HL-60 (cell line): ENCODE data around the gene SOBP.

Source experiments
- DNase-seq, 2 experiments: peaks; one replicate each; pipeline ENCODE4 v3.0.0-alpha.2; 2010 to 2020; ENCODE audit warnings: low read depth in 1 of 2, low spot score in 1 of 2
- H3K27ac ChIP-seq: fragments of 250-450 bp; sonication (Bioruptor Pico); replicated peaks from 2 replicates; pipeline ENCODE4 v1.5.1; 2020; ENCODE audit warnings: mild to moderate bottlenecking, moderate library complexity
- H3K27me3 ChIP-seq: fragments of 250-450 bp; sonication (Bioruptor Pico); 2 replicates; pipeline ENCODE4 v1.5.1; 2021; ENCODE audit warnings: mild to moderate bottlenecking, moderate library complexity; ENCODE audit not compliant: insufficient read depth, poor library complexity, severe bottlenecking
- H3K4me3 ChIP-seq: replicated peaks from 2 replicates; pipeline ENCODE4 v1.5.1; 2011; ENCODE audit warnings: mild to moderate bottlenecking, control low read depth, low read length; ENCODE audit not compliant: insufficient read depth
- GABPA ChIP-seq: IDR thresholded peaks from 2 replicates; pipeline ENCODE4 v1.6.1; 2012; ENCODE audit warnings: low read depth
- POLR2AphosphoS5 ChIP-seq: IDR thresholded peaks from 2 replicates; pipeline ENCODE4 v1.6.1; 2012; ENCODE audit warnings: low read depth
- SPI1 ChIP-seq: IDR thresholded peaks from 2 replicates; pipeline ENCODE4 v1.6.1; 2012; ENCODE audit warnings: low read depth, mild to moderate bottlenecking, borderline replicate concordance
- TF ChIP-seq, protein P1 (sequence below): IDR thresholded peaks from one replicate; pipeline ENCODE4 v1.5.1; 2011; ENCODE audit warnings: low read length, control low read depth, inconsistent platforms; ENCODE audit not compliant: insufficient read depth
- TF ChIP-seq, protein P2 (sequence below): IDR thresholded peaks from 2 replicates; pipeline ENCODE4 v1.6.1; 2012; ENCODE audit warnings: low read depth; ENCODE audit not compliant: insufficient replicate concordance

SOBP gene

DNA sequence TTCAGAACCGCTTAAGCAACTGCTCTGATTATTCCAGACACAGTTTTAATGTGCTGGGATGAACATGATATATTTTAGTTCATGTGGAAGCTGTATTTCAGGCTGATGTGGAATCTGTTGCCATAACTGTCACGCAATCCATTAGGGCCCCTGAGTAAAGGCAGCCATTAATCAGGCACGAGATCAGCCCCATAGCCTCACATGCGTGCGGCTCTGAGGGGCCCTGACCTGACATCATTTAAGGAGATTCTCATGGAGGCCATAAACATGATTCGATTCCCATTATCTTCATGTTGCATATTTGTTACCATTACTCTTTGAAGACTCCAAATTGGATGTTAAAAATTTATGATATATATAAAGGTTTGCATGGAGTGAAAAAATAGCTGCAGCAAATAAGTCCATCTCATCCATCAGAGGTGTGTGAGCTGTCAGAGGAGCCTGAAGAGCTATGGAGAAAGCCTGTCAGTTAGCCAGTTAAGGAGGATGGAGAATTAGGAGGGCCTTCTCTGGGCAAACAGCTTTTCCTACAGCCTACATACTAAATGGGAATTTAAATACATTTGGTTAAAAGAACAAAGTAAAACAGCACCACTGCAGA, 89.6 kb downstream of the SOBP start:
- H3K27ac ChIP-seq = no peak overlapping the region
- no peak for TF ChIP-seq SPI1
- TF ChIP-seq, protein P1, sequence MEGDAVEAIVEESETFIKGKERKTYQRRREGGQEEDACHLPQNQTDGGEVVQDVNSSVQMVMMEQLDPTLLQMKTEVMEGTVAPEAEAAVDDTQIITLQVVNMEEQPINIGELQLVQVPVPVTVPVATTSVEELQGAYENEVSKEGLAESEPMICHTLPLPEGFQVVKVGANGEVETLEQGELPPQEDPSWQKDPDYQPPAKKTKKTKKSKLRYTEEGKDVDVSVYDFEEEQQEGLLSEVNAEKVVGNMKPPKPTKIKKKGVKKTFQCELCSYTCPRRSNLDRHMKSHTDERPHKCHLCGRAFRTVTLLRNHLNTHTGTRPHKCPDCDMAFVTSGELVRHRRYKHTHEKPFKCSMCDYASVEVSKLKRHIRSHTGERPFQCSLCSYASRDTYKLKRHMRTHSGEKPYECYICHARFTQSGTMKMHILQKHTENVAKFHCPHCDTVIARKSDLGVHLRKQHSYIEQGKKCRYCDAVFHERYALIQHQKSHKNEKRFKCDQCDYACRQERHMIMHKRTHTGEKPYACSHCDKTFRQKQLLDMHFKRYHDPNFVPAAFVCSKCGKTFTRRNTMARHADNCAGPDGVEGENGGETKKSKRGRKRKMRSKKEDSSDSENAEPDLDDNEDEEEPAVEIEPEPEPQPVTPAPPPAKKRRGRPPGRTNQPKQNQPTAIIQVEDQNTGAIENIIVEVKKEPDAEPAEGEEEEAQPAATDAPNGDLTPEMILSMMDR = no peak
- no peak for TF ChIP-seq GABPA
- TF ChIP-seq, protein P2, sequence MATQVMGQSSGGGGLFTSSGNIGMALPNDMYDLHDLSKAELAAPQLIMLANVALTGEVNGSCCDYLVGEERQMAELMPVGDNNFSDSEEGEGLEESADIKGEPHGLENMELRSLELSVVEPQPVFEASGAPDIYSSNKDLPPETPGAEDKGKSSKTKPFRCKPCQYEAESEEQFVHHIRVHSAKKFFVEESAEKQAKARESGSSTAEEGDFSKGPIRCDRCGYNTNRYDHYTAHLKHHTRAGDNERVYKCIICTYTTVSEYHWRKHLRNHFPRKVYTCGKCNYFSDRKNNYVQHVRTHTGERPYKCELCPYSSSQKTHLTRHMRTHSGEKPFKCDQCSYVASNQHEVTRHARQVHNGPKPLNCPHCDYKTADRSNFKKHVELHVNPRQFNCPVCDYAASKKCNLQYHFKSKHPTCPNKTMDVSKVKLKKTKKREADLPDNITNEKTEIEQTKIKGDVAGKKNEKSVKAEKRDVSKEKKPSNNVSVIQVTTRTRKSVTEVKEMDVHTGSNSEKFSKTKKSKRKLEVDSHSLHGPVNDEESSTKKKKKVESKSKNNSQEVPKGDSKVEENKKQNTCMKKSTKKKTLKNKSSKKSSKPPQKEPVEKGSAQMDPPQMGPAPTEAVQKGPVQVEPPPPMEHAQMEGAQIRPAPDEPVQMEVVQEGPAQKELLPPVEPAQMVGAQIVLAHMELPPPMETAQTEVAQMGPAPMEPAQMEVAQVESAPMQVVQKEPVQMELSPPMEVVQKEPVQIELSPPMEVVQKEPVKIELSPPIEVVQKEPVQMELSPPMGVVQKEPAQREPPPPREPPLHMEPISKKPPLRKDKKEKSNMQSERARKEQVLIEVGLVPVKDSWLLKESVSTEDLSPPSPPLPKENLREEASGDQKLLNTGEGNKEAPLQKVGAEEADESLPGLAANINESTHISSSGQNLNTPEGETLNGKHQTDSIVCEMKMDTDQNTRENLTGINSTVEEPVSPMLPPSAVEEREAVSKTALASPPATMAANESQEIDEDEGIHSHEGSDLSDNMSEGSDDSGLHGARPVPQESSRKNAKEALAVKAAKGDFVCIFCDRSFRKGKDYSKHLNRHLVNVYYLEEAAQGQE = no peak
- TF ChIP-seq POLR2AphosphoS5 = no peak
- no peaks in the 10 kb centered on the region for H3K27me3 ChIP-seq
- no peak overlapping the region for H3K4me3 ChIP-seq
- DNase-seq = no peak

DNA sequence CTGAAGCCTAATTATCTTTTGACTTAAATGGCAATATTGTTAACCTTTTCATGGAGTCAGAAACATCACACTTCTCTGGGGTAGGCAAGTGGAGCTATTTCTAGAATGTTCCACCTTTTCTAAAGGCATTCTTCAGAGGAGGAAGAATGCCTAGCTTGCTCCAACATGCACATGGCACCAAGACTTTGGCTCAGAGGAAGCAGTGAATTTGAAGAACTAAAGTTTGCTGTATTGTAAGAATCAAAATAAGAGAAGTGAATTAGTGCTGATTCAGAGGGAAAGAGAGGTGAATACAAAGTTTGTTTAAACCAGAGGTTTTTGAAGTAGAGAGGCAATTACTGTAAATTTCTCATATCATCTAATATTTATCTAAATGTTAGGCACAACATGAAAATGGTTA, 92.2 kb downstream of the SOBP start:
- Histone ChIP-seq H3K27me3 (no peaks in the 10 kb centered on the region), H3K27ac (no peak overlapping the region), H3K4me3 (no peak overlapping the region)
- TF ChIP-seq SPI1 = peak; percentile 46; the same call in 1 of the 2 replicates
- TF ChIP-seq, protein P2 = no peak
- DNase-seq = no peak

DNA sequence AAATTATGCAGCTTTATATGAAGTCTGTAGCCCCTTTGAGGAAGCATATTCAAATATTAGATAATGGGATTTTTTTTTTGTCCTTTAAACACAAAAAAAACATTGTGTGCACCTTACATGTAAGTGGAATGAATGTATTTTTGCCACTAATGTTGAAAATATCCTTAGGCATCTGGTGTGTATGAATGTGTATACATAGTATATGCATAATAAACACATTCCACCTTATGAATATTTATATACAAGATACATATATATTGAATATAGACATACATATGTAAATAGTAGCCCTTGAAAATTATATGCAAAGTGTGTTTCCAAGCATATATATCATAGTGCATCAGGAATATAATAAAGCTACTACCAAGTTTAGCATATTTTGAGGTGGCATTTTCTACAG, 94.8 kb downstream of the SOBP start:
- no peak overlapping the region for H3K27ac ChIP-seq
- no peak for TF ChIP-seq SPI1
- no peak for TF ChIP-seq GABPA
- TF ChIP-seq POLR2AphosphoS5 = no peak
- TF ChIP-seq, protein P2 = no peak
- TF ChIP-seq, protein P1 = no peak
- DNase-seq = no peak
- H3K27me3 ChIP-seq = no peaks in the 10 kb centered on the region
- H3K4me3 ChIP-seq = no peak overlapping the region
